Measurements from ENCODE around the gene TEDC2.
"Not testable (repeated sequence)": the region's sequence is repeated elsewhere in the genome, so short reads cannot be mapped to it uniquely, and the experiment has no call there.

Gene TEDC2

GRCh38 chr16:2438121-2438520 lies 21.8 kb upstream of the TEDC2 start:
- no peak for DNase-seq (ENCODE audit: low spot score)

GRCh38 chr16:2439598-2439997 lies 20.3 kb upstream of the TEDC2 start:
- DNase-seq (ENCODE audit: low spot score), result no peak

GRCh38 chr16:2441143-2441804 lies 18.6 kb upstream of the TEDC2 start:
- not testable (repeated sequence) for DNase-seq (ENCODE audit: low spot score)

- no peak for DNase-seq (ENCODE audit: low spot score)
Measured at GRCh38 chr16:2443555-2443954, 16.4 kb upstream of the TEDC2 start.

GRCh38 chr16:2447920-2448583 lies 11.9 kb upstream of the TEDC2 start:
- no peak for DNase-seq (ENCODE audit: low spot score)

GRCh38 chr16:2449118-2449517 lies 10.8 kb upstream of the TEDC2 start:
- DNase-seq (ENCODE audit: low spot score), result no peak

- DNase-seq (ENCODE audit: low spot score), result no peak
Measured at GRCh38 chr16:2450535-2450934, 9.4 kb upstream of the TEDC2 start.

- no peak for DNase-seq (ENCODE audit: low spot score)
Measured at GRCh38 chr16:2450975-2451381, 8.9 kb upstream of the TEDC2 start.

- DNase-seq (ENCODE audit: low spot score), result no peak
Measured at GRCh38 chr16:2451851-2452320, 8.0 kb upstream of the TEDC2 start.

- DNase-seq (ENCODE audit: low spot score), result no peak
Measured at GRCh38 chr16:2452650-2453049, 7.3 kb upstream of the TEDC2 start.

- DNase-seq (ENCODE audit: low spot score), result no peak
Measured at GRCh38 chr16:2455081-2455845, 4.6 kb upstream of the TEDC2 start.

GRCh38 chr16:2456551-2457153 lies 3.3 kb upstream of the TEDC2 start:
- no peak for DNase-seq (ENCODE audit: low spot score)

GRCh38 chr16:2457267-2457666 lies 2.6 kb upstream of the TEDC2 start:
- no peak for DNase-seq (ENCODE audit: low spot score)

GRCh38 chr16:2457946-2458345 lies 2.0 kb upstream of the TEDC2 start:
- no peak for DNase-seq (ENCODE audit: low spot score)

- no peak for DNase-seq (ENCODE audit: low spot score)
Measured at GRCh38 chr16:2458887-2459646, 842 bp upstream of the TEDC2 start.

- DNase-seq (ENCODE audit: low spot score), result no peak
Measured at GRCh38 chr16:2460391-2460713, 443 bp downstream of the TEDC2 start.

- DNase-seq (ENCODE audit: low spot score), result no peak
Measured at GRCh38 chr16:2460916-2461315, 1.0 kb downstream of the TEDC2 start.

GRCh38 chr16:2462031-2462866 lies 2.3 kb downstream of the TEDC2 start:
- DNase-seq (ENCODE audit: low spot score), result no peak

GRCh38 chr16:2464333-2464732 lies 4.4 kb downstream of the TEDC2 start:
- no peak for DNase-seq (ENCODE audit: low spot score)

- no peak for DNase-seq (ENCODE audit: low spot score)
Measured at GRCh38 chr16:2465653-2466415, 5.9 kb downstream of the TEDC2 start.

Data from hematopoietic multipotent progenitor cell treated with erythropoietin and hydrocortisone succinate and interleukin-3 and kit ligand, for 17 days (in vitro differentiated cells).